Left lung (tissue), 10 donors: ENCODE data around the gene ST6GALNAC3. TPM values are rescaled to one million over a fixed set of nuclear protein-coding genes. Genes with fewer than 3 reads are reported as not detected.

Experiments
- ATAC-seq: fragments of 200-7000 bp; cut with Tn5 transposase; one replicate; pipeline ENCODE4 v1.9.1; 2020; ENCODE audit warnings: moderate library complexity
- DNase-seq, 4 donors: peaks; one replicate each; pipeline ENCODE4 v3.0.0-alpha.2; 2013 to 2020
- H3K27ac ChIP-seq, 2 donors: fragments of 200-600 bp; sonication (generic) in 1 of 2; one replicate each; pipeline versions ENCODE4 v1.5.0 to v1.8.0; 2020 to 2021
- H3K27me3 ChIP-seq, 2 donors: fragments of 200-600 bp; sonication (generic) in 1 of 2; one replicate each; pipeline versions ENCODE4 v1.5.0 to v1.8.0; 2020 to 2021
- H3K36me3 ChIP-seq, 2 donors: fragments of 200-600 bp; sonication (generic) in 1 of 2; one replicate each; pipeline versions ENCODE4 v1.5.0 to v1.8.0; 2020 to 2021
- H3K4me1 ChIP-seq, 2 donors: fragments of 200-600 bp; one replicate each; pipeline ENCODE4 v1.8.0; 2021
- H3K4me3 ChIP-seq, 2 donors: fragments of 200-600 bp; sonication (generic) in 1 of 2; one replicate each; pipeline versions ENCODE4 v1.5.0 to v1.8.0; 2020 to 2021; ENCODE audit warnings: mild to moderate bottlenecking in 1 of 2
- H3K9me3 ChIP-seq, 2 donors: fragments of 200-600 bp; sonication (generic) in 1 of 2; one replicate each; pipeline versions ENCODE4 v1.5.0 to v1.8.0; 2020 to 2021
- CTCF ChIP-seq, 2 donors: fragments of 200-600 bp; sonication (generic) in 1 of 2; IDR thresholded peaks; one replicate each; pipeline versions ENCODE4 v1.5.0 to v1.8.0; 2021; ENCODE audit warnings: antibody characterized with exemption in 2 of 2
- intact Hi-C, 2 donors: fragments of 100-400 bp; cut with DNase I; formaldehyde crosslinking; loops; one replicate each; pipeline versions ENCODE4 v1.11.2 to v1.14.2; 2022
- polyA plus RNA-seq, 6 donors: library from polyadenylated mRNA; unstranded; fragments of 120-200 nt; gene quantifications; one replicate each; pipeline ENCODE4 v1.2.1, GENCODE V29; 2013; ENCODE audit not compliant: insufficient read length in 6 of 6
- total RNA-seq, 2 donors: library from RNA; stranded (reverse); fragmentation: NEBNext Ultra II Directional; extraction: Animal tissue kit (Norgen Biotek cat#: 25700); gene quantifications; one replicate each; pipeline ENCODE4 v1.2.1, GENCODE V29; 2021
- donor health status: DM: no; HTN: yes; CAD: no.
- donor health status: DM: no; HTN: no; CAD: no.

The ST6GALNAC3 gene
- total and polyA plus RNA-seq, 8 donors = 3.4 to 37.7 (median 30.1) TPM

- Histone ChIP-seq H3K27ac (no peak overlapping the region), H3K4me3 (no peak overlapping the region), H3K4me1 (no peaks in the 10 kb centered on the region), H3K36me3 (no peaks in the 10 kb centered on the region), H3K9me3 (no peaks in the 10 kb centered on the region), H3K27me3 (no peaks in the 10 kb centered on the region)
- ATAC-seq (no peak), DNase-seq (no peak)
- intact Hi-C loops = no loop called here
- TF ChIP-seq CTCF (IDR thresholded peaks at IDR 0.05) = no peak
These were observed 389.3 kb downstream of the ST6GALNAC3 start for GRCh38 chr1:76463849-76464248.

GRCh38 chr1:76465030-76465429, 390.5 kb downstream of the ST6GALNAC3 start:
- ATAC-seq = no peak
- Histone ChIP-seq H3K36me3 (no peaks in the 10 kb centered on the region), H3K4me3 (no peak overlapping the region), H3K4me1 (no peaks in the 10 kb centered on the region), H3K9me3 (no peaks in the 10 kb centered on the region), H3K27me3 (no peaks in the 10 kb centered on the region), H3K27ac (no peak overlapping the region)
- DNase-seq = no peak
- intact Hi-C loops = no loop called here
- no peak for TF ChIP-seq CTCF (IDR thresholded peaks at IDR 0.05)

GRCh38 chr1:76470166-76470565, 395.6 kb downstream of the ST6GALNAC3 start:
- intact Hi-C loops = no loop called here
- ATAC-seq (no peak), DNase-seq (no peak)
- no peak overlapping the region for H3K4me3 ChIP-seq
- H3K27me3 ChIP-seq = no peaks in the 10 kb centered on the region
- H3K9me3 ChIP-seq = no peaks in the 10 kb centered on the region
- H3K27ac ChIP-seq = no peak overlapping the region
- H3K36me3 ChIP-seq = no peaks in the 10 kb centered on the region
- no peak for TF ChIP-seq CTCF (IDR thresholded peaks at IDR 0.05)
- no peaks in the 10 kb centered on the region for H3K4me1 ChIP-seq

- intact Hi-C loops = no loop called here
- Histone ChIP-seq H3K36me3 (no peaks in the 10 kb centered on the region), H3K4me1 (no peaks in the 10 kb centered on the region), H3K27me3 (no peaks in the 10 kb centered on the region), H3K27ac (no peak overlapping the region), H3K4me3 (no peak overlapping the region), H3K9me3 (peaks cover 0 to 3% of the 10 kb centered on the region in 2 donors)
- ATAC-seq (no peak), DNase-seq (no peak)
- TF ChIP-seq CTCF (IDR thresholded peaks at IDR 0.05) = no peak
These were observed 397.0 kb downstream of the ST6GALNAC3 start for GRCh38 chr1:76471536-76471935.

GRCh38 chr1:76473591-76473990, 399.0 kb downstream of the ST6GALNAC3 start:
- no peaks in the 10 kb centered on the region for H3K36me3 ChIP-seq
- H3K4me3 ChIP-seq = no peak overlapping the region
- H3K4me1 ChIP-seq = no peaks in the 10 kb centered on the region
- DNase-seq (no peak), ATAC-seq (no peak)
- H3K27ac ChIP-seq = no peak overlapping the region
- intact Hi-C loops = no loop called here
- peaks cover 0 to 3% of the 10 kb centered on the region in 2 donors for H3K9me3 ChIP-seq
- TF ChIP-seq CTCF (IDR thresholded peaks at IDR 0.05) = no peak
- H3K27me3 ChIP-seq = no peaks in the 10 kb centered on the region
